HepG2 (cell line): ENCODE results near the gene ZKSCAN1. TPM values are rescaled to one million over a fixed set of nuclear protein-coding genes. Genes with fewer than 3 reads are reported as not detected.

ENCODE experiments used
- BORCS8-MEF2B ChIP-seq: sonication (generic); formaldehyde crosslinking; IDR thresholded peaks from 2 replicates; pipeline ENCODE4 v1.8.0; 2022; ENCODE audit warnings: mild to moderate bottlenecking, missing genetic modification reagents
- CC2D1A ChIP-seq: sonication (generic); formaldehyde crosslinking; IDR thresholded peaks from 2 replicates; pipeline ENCODE4 v1.8.1; 2023; ENCODE audit warnings: mild to moderate bottlenecking, missing genetic modification reagents
- CCAR2 ChIP-seq: fragments of 200-400 bp; formaldehyde crosslinking; optimal IDR thresholded peaks from 2 replicates; pipeline ENCODE3; 2018; ENCODE audit warnings: low read depth, mild to moderate bottlenecking, low read length, moderate library complexity
- IKZF5 ChIP-seq: IDR thresholded peaks from 2 replicates; pipeline ENCODE4 v1.6.1; 2018; ENCODE audit warnings: missing genetic modification reagents, mild to moderate bottlenecking, missing compliant biosample characterization
- ISL2 ChIP-seq: sonication (generic); formaldehyde crosslinking; IDR thresholded peaks from 2 replicates; pipeline ENCODE4 v1.5.0; 2020; ENCODE audit warnings: missing genetic modification reagents
- JARID2 ChIP-seq: sonication (generic); formaldehyde crosslinking; IDR thresholded peaks from 2 replicates; pipeline ENCODE4 v1.8.1; 2023; ENCODE audit warnings: missing genetic modification reagents, inconsistent platforms; ENCODE audit not compliant: insufficient replicate concordance
- JUND ChIP-seq: sonication (generic); formaldehyde crosslinking; IDR thresholded peaks from 2 replicates; pipeline ENCODE4 v1.8.0; 2022; ENCODE audit warnings: mild to moderate bottlenecking, missing genetic modification reagents
- MED8 ChIP-seq: sonication (generic); formaldehyde crosslinking; IDR thresholded peaks from 2 replicates; pipeline ENCODE4 v1.8.1; 2023; ENCODE audit warnings: mild to moderate bottlenecking, missing genetic modification reagents; ENCODE audit not compliant: insufficient replicate concordance
- MEF2D ChIP-seq: sonication (generic); formaldehyde crosslinking; IDR thresholded peaks from 2 replicates; pipeline ENCODE4 v1.5.1; 2020; ENCODE audit warnings: mild to moderate bottlenecking, missing genetic modification reagents
- MTA1 ChIP-seq: sonication (generic); formaldehyde crosslinking; IDR thresholded peaks from 2 replicates; pipeline ENCODE4 v1.4.0; 2020; ENCODE audit warnings: missing genetic modification reagents, mild to moderate bottlenecking, borderline replicate concordance
- NBN ChIP-seq: fragments of 450-650 bp; conservative IDR thresholded peaks from 2 replicates; pipeline ENCODE4 v1.6.1; 2017
- NFKBIZ ChIP-seq: IDR thresholded peaks from 2 replicates; pipeline ENCODE4 v1.6.1; 2018; ENCODE audit warnings: missing genetic modification reagents, missing compliant biosample characterization
- PHF21A ChIP-seq: sonication (generic); formaldehyde crosslinking; IDR thresholded peaks from 2 replicates; pipeline ENCODE4 v1.5.0; 2020; ENCODE audit warnings: mild to moderate bottlenecking, missing genetic modification reagents
- TARDBP ChIP-seq: sonication (generic); formaldehyde crosslinking; IDR thresholded peaks from 2 replicates; pipeline ENCODE4 v1.8.0; 2022; ENCODE audit warnings: mild to moderate bottlenecking, missing genetic modification reagents
- TFAP4 ChIP-seq: sonication (generic); IDR thresholded peaks from 2 replicates; pipeline ENCODE4 v1.6.1; 2016; ENCODE audit warnings: low read depth, borderline replicate concordance
- TP53 ChIP-seq: sonication (generic); formaldehyde crosslinking; conservative IDR thresholded peaks from 2 replicates; pipeline ENCODE4 v1.4.0; 2020; ENCODE audit warnings: missing genetic modification reagents
- ZBTB26 ChIP-seq: IDR thresholded peaks from 2 replicates; pipeline ENCODE4 v1.6.1; 2016; ENCODE audit warnings: missing compliant biosample characterization, missing genetic modification reagents, borderline replicate concordance
- ZKSCAN8 ChIP-seq: IDR thresholded peaks from 2 replicates; pipeline ENCODE4 v1.6.1; 2016; ENCODE audit warnings: borderline replicate concordance, missing genetic modification reagents, missing compliant biosample characterization
- ZNF230 ChIP-seq: sonication (generic); formaldehyde crosslinking; IDR thresholded peaks from 2 replicates; pipeline ENCODE4 v1.4.0; 2020; ENCODE audit warnings: mild to moderate bottlenecking, missing genetic modification reagents
- ZNF441 ChIP-seq: sonication (generic); formaldehyde crosslinking; IDR thresholded peaks from 2 replicates; pipeline ENCODE4 v1.7.0; 2021; ENCODE audit warnings: missing genetic modification reagents, borderline replicate concordance
- ZNF451 ChIP-seq: sonication (generic); formaldehyde crosslinking; IDR thresholded peaks from 2 replicates; pipeline ENCODE4 v1.5.0; 2020; ENCODE audit warnings: mild to moderate bottlenecking, missing genetic modification reagents
- ZNF484 ChIP-seq: sonication (generic); formaldehyde crosslinking; IDR thresholded peaks from 2 replicates; pipeline ENCODE4 v1.5.1; 2020; ENCODE audit warnings: mild to moderate bottlenecking, low read depth, missing genetic modification reagents, borderline replicate concordance
- ZSCAN29 ChIP-seq: sonication (generic); formaldehyde crosslinking; conservative IDR thresholded peaks from 2 replicates; pipeline ENCODE4 v1.4.0; 2020; ENCODE audit warnings: mild to moderate bottlenecking, missing genetic modification reagents
- polyA plus RNA-seq, 8 experiments: library from polyadenylated mRNA; depleted of rRNA in 3 of 8; stranded (reverse) in 7 of 8; unstranded in 1 of 8; fragments of >200 nt; fragmentation: Illumina TruSeq in 4 of 8; extraction: Trizol in 4 of 8; gene quantifications; 2 replicates each; pipeline versions ENCODE4 v1.2.1 to v1.2.3, GENCODE V29; 2011 to 2016; ENCODE audit warnings: low read depth in 4 of 8, missing spikeins in 1 of 8, mixed read lengths in 1 of 8; ENCODE audit not compliant: insufficient read depth in 1 of 8
- total RNA-seq, 5 experiments: library from RNA; depleted of rRNA; stranded (reverse); fragments of >200 nt; fragmentation: Illumina TruSeq; extraction: Trizol; gene quantifications; 2 replicates each; pipeline ENCODE4 v1.2.3, GENCODE V29; 2016; ENCODE audit warnings: low read depth in 1 of 5
- TF ChIP-seq, protein P1 (sequence below): IDR thresholded peaks from 2 replicates; pipeline ENCODE4 v1.6.1; 2016
- TF ChIP-seq, protein P2 (sequence below): sonication (generic); formaldehyde crosslinking; IDR thresholded peaks from 2 replicates; pipeline ENCODE4 v1.8.1; 2023; ENCODE audit warnings: mild to moderate bottlenecking, moderate library complexity, missing genetic modification reagents

The ZKSCAN1 gene
- total and polyA plus RNA-seq, 2 of the 13 experiments (the other 11 are each of a cell fraction or from before 2014, with no cell fraction given), result 46.4 to 60.6 TPM

DNA sequence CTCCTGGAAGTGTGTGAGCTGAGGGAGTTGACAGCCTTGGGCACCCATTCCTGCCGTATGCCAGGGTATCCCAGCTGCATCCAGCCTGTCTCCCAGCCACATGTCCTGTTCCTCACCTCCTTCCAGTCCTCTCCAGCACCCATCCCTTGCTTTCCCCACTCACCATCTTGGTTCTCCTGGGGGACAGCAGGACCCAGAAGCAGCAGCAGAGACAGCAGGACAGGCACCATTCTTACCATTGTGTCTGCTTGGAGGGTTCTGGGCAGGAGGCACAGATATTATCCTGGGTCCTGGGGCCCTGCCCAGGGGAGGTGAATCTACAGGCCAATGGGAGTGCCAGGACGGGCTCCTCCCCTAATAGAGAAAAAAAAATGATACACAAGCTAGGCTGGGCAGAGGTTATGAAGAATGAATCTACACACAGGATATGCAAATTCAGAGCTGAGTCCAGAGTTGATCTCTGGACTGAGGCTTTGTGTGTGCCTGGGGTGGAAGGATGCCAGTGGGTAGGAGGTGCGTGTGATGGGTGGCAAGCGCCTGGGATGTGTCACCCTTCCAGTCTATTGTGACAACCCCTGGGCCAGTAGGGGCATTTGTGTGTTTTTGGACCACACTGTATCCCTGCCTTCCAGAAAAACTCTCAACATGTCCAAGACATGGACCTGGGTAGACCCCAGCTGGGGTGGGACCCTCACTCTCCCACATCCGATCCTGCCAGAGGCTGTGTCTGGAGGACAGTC, 39.4 kb upstream of the ZKSCAN1 start, which contains the start of gene AZGP1 (continued):
- TF ChIP-seq, protein P1, sequence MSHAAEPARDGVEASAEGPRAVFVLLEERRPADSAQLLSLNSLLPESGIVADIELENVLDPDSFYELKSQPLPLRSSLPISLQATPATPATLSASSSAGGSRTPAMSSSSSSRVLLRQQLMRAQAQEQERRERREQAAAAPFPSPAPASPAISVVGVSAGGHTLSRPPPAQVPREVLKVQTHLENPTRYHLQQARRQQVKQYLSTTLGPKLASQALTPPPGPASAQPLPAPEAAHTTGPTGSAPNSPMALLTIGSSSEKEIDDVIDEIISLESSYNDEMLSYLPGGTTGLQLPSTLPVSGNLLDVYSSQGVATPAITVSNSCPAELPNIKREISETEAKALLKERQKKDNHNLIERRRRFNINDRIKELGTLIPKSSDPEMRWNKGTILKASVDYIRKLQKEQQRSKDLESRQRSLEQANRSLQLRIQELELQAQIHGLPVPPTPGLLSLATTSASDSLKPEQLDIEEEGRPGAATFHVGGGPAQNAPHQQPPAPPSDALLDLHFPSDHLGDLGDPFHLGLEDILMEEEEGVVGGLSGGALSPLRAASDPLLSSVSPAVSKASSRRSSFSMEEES (CRISPR knock-in tag), result peak; percentile 44; the same call in 1 of the 2 replicates
- TF ChIP-seq ZNF451 (peak; percentile 57; the same call in 1 of the 2 replicates), CCAR2 (peak; percentile 34), ZNF484 (CRISPR knock-in tag) (no peak), ZKSCAN8 (CRISPR knock-in tag) (peak; percentile 56; the same call in 1 of the 2 replicates), NFKBIZ (no peak; the same call in 1 of the 2 replicates), TARDBP (CRISPR knock-in tag) (0 out of 2 replicates have a peak, but pooled peaks have one; percentile 28), ISL2 (CRISPR knock-in tag) (peak; percentile 33; the same call in 1 of the 2 replicates), ZNF230 (no peak), MED8 (CRISPR knock-in tag) (peak; percentile 38), MEF2D (CRISPR knock-in tag) (0 out of 2 replicates have a peak, but pooled peaks have one; percentile 48), IKZF5 (peak; percentile 16; the same call in 1 of the 2 replicates), TFAP4 (0 out of 2 replicates have a peak, but pooled peaks have one; percentile 11), CC2D1A (CRISPR knock-in tag) (no peak), ZSCAN29 (CRISPR knock-in tag) (0 out of 2 replicates have a peak, but pooled peaks have one; percentile 28), BORCS8-MEF2B (peak; percentile 59; the same call in 1 of the 2 replicates), PHF21A (peak; percentile 81), JUND (CRISPR knock-in tag) (no peak), NBN (no peak), ZBTB26 (CRISPR knock-in tag) (peak; percentile 46; the same call in 1 of the 2 replicates), TP53 (no peak), ZNF441 (CRISPR knock-in tag) (no peak), JARID2 (CRISPR knock-in tag) (no peak), MTA1 (CRISPR knock-in tag) (no peak)
- TF ChIP-seq, protein P2, sequence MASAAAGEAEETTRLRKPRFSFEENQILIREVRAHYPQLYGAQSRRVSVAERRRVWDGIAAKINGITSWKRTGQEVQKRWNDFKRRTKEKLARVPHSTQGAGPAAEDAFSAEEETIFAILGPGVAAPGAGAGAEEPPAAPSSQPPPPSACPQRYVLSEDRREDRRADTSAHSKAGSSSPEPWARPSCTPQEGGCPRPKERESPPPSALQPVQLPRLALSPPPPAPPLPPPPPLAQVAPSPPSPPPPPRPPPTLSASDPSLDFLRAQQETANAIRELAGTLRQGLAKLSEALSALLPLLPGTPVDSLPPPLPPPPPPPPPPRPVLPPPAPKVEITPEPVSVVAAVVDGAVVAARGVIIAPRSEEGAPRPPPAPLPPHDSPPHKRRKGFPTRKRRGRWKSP (CRISPR knock-in tag), result no peak
